SJSA1 (cell line): ENCODE results near the gene ERICH6. TPM values are rescaled to one million over a fixed set of nuclear protein-coding genes. Genes with fewer than 3 reads are reported as not detected.

Source experiments
- total RNA-seq: library from RNA; depleted of rRNA; stranded (reverse); fragments of >200 nt; shearing (Covaris generic); gene quantifications from 2 replicates; pipeline ENCODE4 v1.2.3, GENCODE V29; 2014; rRNA removed

ERICH6 gene
- total RNA-seq, 1 experiment from 2014 or later, result not detected

Other genes with a start within 250 kb of the ERICH6 start
- gene SERP1, start 157.4 kb downstream of the ERICH6 start, total RNA-seq, result 93.9 and 225 TPM in 2 replicates
- gene EIF2A, start 157.1 kb downstream of the ERICH6 start, total RNA-seq, result 76.2 and 95.2 TPM in 2 replicates
- gene SELENOT, start 100.6 kb downstream of the ERICH6 start, total RNA-seq, result 79.7 and 181 TPM in 2 replicates
- gene SIAH2, start 59.2 kb upstream of the ERICH6 start, total RNA-seq, result 22.7 and 24.6 TPM in 2 replicates
- not detected in 2 replicates for gene MINDY4B, start 201.5 kb upstream of the ERICH6 start, total RNA-seq